GM18508 (cell line): ENCODE data around the gene TMEM255A.

Experiments used
- ATAC-seq: cut with Tn5 transposase; IDR thresholded peaks from one replicate; pipeline ENCODE4 v1.9.1; 2021; ENCODE audit warnings: moderate number of reproducible peaks; ENCODE audit not compliant: insufficient read depth, unreplicated experiment

The TMEM255A gene

GRCh38 chrX:120274145-120274544, 37.1 kb downstream of the TMEM255A start:
- no peak for ATAC-seq

DNA sequence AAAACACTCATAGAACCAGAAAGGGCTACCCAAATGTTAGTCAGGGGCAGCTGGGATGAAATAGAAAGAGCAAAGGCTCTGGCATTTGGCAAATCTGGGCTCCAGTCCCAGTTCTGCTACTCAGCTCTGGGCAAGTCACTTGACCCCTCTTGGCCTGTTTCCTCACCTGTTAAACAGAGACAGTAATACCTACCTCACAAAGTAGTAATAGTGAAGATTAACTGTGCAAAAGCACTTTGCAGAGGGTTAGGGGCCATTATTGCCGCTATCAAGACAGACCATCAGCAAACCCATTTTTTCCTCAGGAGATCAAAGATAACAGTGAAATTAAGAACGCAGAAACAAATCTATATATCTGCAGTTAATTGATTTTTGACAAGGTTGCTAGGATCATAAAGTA, 40.0 kb downstream of the TMEM255A start:
- no peak for ATAC-seq

DNA sequence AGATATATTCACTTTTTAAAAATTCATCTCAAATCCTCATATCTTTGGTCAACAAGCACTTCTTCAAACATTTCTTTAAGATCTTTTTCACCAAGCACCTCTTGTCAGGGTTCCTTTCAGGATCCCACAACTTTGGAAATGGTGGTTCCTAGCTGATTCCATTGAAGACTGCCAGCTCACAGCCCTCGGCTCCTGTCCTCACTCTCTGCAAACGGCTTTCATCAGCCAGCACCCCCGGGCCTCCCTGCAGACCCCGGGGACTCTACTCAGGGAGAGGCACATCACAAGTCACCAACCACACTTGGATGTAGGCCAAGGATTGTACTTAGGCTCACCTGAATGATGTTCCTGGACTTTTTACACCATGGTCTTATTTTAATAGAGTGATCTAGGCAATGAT, 40.7 kb downstream of the TMEM255A start:
- no peak for ATAC-seq

GRCh38 chrX:120269373-120270035, 41.8 kb downstream of the TMEM255A start:
- ATAC-seq: no peak

DNA sequence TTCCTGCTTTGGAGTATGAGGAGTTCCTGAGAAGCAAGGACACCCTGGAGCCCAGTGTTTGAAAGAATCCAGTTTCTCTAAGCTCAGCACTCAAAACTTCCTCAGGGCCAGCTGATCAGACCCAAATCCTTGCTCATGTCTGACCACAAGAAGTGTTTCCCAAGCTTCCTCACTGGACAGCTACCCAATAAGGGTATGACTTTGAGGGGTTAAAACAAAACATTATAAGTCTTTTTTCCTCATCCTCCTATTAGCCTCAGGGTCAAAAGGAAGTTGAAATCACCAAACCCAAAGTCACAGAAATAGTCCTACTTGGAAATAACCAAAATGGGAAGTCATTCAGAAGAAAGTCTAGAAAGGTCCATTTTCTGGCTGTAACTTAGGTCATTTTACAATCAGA, 46.9 kb downstream of the TMEM255A start:
- ATAC-seq: no peak

DNA sequence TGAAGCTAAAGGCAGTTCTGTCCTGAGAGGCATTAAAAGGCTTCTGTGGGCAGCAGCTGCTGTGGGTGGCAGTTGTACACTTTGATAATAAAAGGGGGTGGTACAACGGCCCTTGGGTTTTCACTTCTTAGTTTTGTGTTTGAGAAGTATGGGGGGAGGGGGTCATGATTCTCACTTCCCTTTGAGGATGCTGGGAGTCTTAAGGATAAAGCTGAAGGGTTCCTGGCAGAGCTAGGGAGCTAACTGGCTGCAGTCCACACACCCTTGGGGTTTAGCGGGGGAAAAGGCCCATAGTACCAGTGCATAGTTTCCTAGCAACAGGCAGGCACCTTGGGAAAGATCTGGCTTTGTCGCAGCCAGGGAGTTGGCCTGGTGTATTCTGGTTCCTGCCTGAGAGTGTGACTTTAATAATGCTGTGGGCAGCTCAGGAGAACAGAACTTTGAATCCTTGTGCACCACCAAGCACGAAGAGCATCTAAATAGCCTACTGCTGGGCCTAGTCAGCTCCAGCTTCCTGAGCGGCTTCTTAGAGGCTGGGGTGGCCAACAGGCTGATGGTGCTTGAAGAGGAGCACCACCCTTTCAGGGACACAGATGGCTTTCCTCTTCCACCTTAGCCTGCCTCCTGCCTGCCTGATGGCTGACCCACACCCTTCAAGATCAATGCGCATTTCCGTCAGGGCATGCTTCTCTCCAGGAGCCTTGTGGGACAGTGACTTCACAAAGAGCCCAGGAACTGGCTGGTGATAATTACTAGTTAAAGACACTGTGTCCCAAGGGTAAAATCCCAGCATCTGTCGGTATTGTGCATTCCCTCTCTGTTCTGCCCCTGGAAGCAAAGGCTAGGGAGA, 48.2 kb downstream of the TMEM255A start:
- no peak for ATAC-seq

GRCh38 chrX:120260369-120260768, 50.9 kb downstream of the TMEM255A start:
- ATAC-seq: no peak

- no peak for ATAC-seq
Measured at GRCh38 chrX:120253784-120254183, 57.5 kb downstream of the TMEM255A start.

- no peak for ATAC-seq
Measured at GRCh38 chrX:120251471-120252011, 59.7 kb downstream of the TMEM255A start.

DNA sequence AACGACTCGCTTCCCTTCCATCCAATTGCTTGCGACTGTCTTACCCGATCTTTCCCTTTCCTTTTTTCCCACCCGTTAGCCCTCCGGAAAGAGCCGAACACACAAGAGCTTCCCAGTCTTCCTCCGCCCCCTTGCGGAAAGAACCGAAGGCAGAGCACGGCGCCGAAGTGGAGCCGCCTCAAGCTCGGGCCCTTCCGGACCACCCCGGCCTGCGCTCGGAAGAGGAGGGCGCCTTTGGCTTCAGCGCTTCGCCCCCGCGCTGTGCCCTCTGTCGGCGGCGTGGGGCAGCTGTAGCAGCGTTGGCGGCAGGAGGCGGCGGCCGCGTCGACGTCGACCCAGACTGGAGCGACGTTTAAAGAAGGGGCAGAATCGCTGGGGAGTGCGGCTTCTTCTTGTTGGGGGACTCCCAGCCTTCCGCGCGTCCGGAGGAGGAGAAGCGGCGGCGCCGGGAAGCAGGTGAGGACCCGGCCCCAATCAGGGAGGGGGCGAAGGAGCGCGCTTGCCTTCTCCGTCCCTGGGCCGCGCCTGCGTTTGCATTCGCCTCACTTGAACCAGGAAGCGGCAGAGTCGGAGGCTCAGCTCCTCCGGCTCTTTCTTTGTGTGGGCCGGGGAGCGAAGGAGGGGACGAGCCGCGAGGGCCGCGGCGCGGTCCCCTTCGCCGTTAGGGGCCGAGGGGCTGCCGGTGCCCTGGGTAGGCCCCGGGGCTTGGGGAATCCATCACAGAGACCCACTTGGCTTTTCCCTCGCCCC, 60.6 kb downstream of the TMEM255A start, which contains the start of gene ZBTB33:
Gene ZBTB33 (plus strand): TSS at position 291 of the 750 bp plus-strand sequence. CDS start 2,604 bp downstream, outside the sequence.
- ATAC-seq: peak; percentile 84

DNA sequence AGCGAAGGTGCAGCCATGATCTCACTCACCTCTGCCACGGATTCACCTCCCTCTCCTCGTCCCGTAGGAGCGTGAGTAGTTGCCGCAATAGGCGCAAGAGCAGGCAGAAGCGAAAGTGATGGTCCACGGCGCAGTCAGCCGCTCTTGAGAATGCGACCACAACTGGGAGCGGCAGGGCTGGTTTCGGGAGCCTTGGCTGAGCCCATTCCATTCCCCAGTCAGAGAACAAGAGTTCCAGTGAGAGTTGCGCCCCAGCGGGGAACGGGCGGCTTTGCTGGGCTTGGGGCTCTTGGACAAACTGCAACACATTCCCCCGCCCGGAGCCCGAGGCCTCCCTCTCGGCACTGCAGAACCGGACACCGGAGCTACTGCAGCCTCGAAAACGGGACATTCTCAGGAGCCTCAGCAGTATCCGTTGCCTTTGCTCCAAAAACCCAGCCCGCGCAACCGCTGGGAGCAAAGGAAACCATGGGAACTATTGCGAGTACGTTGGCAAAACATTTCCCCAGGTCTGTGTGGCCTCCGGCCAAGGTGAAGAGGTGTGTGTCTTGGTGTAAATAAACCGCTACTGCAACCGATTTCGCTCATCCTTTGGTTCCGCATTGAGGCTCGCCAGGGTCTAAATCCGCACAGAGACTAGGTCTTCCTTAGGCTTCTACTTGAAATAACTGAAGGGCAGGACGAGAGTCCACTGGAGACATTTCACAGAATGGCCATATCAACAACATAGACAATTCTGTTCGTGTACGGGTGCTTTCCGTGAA, 66.3 kb downstream of the TMEM255A start:
- ATAC-seq: no peak

GRCh38 chrX:120244395-120244734, 66.9 kb downstream of the TMEM255A start:
- no peak for ATAC-seq

DNA sequence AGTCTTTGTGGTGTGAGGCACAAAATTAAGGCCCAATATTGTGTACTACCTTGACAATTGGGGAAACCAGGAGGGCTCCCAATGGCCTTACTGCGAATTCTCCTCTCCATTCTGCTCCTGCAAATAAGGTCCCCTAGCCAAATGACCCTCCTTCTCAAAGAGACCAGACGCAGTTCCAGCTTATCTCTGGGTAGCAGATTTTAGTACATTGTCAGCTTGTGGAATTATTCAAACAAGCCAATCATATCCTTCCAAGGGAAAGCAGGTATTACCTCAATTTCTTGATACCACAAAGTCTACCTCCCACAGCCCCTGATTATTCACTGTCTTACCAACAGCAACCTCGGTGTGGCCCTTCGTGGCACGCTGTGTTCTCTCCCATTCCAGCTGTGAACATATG, 68.4 kb downstream of the TMEM255A start:
- ATAC-seq: no peak

DNA sequence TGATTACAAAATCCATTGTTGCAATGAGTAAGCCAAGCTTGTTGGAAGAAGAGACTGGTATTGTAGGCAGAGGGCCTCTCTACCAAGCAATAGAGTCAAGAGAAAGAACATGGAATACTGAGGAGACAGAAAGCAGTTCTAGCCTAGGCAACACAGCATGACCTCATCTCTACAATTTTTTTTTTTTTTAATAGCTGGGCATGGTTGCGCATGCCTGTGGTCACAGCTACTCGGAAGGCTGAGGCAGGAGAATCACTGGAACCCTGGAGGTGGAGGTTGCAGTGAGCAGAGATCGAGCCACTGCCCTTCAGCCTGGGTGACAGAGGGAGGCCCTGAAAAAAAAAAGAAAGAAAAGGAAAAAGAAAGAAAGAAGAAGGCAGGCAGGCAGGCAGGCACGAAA, 72.3 kb downstream of the TMEM255A start:
- no peak for ATAC-seq

- ATAC-seq: no peak
Measured at GRCh38 chrX:120236687-120237479, 74.4 kb downstream of the TMEM255A start.

DNA sequence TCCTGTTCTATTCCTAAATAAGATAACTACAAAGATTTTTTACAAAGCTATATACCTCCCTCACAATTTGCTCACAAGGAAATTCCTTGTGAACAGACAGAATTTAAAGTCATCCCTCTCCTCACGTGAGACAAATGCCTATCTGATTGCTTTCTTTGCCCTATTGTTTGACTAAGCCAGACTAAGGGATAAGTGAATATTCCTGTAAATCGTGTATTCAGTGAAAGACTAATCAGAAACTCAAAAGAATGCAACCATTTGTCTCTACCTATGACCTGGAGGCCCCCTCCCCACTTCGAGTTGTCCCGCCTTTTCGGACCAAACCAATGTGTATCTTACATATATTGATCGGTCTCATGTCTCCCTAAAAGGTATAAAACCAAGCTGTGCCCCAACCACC, 76.0 kb downstream of the TMEM255A start:
- no peak for ATAC-seq

- ATAC-seq: no peak
Measured at GRCh38 chrX:120228187-120228908, 82.9 kb downstream of the TMEM255A start.

- ATAC-seq: no peak
Measured at GRCh38 chrX:120224388-120224787, 86.9 kb downstream of the TMEM255A start.

GRCh38 chrX:120223374-120223773, 87.9 kb downstream of the TMEM255A start:
- no peak for ATAC-seq
